Vagina (tissue), 2 donors: ENCODE measurements around the gene NDUFS8. TPM values are rescaled to one million over a fixed set of nuclear protein-coding genes. Genes with fewer than 3 reads are reported as not detected.

ENCODE experiments used
- DNase-seq, 2 donors: peaks; one replicate each; pipeline ENCODE4 v3.0.0-alpha.2; 2017; ENCODE audit errors: extremely low spot score in 2 of 2
- H3K27ac ChIP-seq: fragments of 200-600 bp; sonication (generic); one replicate; pipeline ENCODE4 v1.5.1; 2019
- H3K27me3 ChIP-seq: fragments of 200-600 bp; sonication (generic); one replicate; pipeline ENCODE4 v1.5.1; 2019
- H3K36me3 ChIP-seq, 2 donors: fragments of 200-600 bp; sonication (generic); one replicate each; pipeline ENCODE4 v1.5.1; 2017 to 2019
- H3K4me1 ChIP-seq: fragments of 200-600 bp; sonication (generic); one replicate; pipeline ENCODE4 v1.5.1; 2019
- H3K4me3 ChIP-seq, 2 donors: fragments of 200-600 bp; sonication (generic); 1 replicate in 1 of 2; 2 replicates in 1 of 2; pipeline ENCODE4 v1.5.1; 2016 to 2019
- H3K9me3 ChIP-seq: fragments of 200-600 bp; sonication (generic); one replicate; pipeline ENCODE4 v1.5.1; 2019
- POLR2A ChIP-seq, 2 donors: fragments of 450-650 bp; IDR thresholded peaks; one replicate each; pipeline ENCODE4 v1.6.1; 2017; ENCODE audit warnings: antibody characterized with exemption in 2 of 2, mild to moderate bottlenecking in 2 of 2, moderate library complexity in 2 of 2
- POLR2AphosphoS5 ChIP-seq, 2 donors: sonication (generic); formaldehyde crosslinking; IDR thresholded peaks; one replicate each; pipeline ENCODE4 v1.9.0; 2017; ENCODE audit warnings: antibody characterized with exemption in 2 of 2, mild to moderate bottlenecking in 2 of 2, low read depth in 1 of 2; ENCODE audit not compliant: insufficient read depth in 1 of 2
- intact Hi-C: fragments of 100-400 bp; cut with DNase I; formaldehyde crosslinking; loops from one replicate; pipeline ENCODE4 v1.15.1; 2023
- total RNA-seq: library from RNA; depleted of rRNA; stranded (reverse); fragments of >200 nt; gene quantifications from one replicate; pipeline ENCODE4 v1.2.3, GENCODE V29; 2016
- TF ChIP-seq, protein P1 (sequence below), 3 experiments: fragments of 450-650 bp in 2 of 3; fragments of 200-600 bp in 1 of 3; sonication (generic) in 1 of 3; IDR thresholded peaks; one replicate each; pipeline ENCODE4 v1.5.1; 2017 to 2019; ENCODE audit warnings: antibody characterized with exemption in 3 of 3, mild to moderate bottlenecking in 2 of 3, moderate library complexity in 2 of 3

Gene NDUFS8
- total RNA-seq, 1 donor from 2014 or later = 118 TPM

DNA sequence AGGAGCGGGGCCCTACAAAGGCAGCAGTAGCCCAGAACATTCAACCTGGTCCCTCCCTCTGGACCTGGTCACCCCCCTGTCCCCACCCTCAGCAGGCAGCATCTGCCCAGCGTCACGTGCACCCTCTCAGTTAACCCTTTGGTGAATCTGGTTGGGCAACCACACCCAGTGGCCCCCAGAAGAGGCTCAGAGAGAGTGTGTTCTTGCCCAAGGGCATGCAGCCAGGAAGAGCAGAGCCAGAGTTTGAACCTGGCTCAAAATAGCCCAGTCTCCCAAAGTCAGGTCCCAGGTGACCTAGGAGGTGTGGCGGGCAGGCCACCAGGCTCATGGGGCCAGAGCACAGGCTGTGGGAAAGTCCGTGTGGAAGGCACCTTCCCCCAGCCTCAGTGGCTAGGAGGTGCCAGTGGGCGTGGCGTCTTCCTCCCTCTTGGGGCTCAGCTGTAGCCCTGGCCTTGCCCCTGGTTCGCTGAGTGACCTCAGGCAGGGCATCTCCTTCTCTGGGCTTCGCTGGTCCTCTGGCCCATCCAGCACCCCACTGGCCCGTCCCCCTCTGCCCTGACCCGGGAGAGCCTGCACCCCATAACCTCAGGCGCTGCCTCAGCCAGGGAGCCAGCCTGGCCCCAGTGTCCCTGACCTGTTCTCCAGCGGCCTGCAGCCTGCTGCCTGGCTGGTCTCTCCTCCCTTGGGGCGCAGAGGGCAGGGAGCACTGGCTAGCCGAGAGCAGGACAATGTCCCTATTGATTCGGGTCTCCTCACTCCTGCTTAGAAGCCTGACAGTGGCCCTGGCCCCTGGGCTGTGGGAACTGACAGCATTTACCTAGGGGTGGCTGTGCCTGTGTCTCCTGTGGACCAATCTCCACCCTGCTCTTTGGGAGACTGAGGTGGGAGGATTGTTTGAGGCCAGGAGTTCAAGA lies 13.3 kb upstream of the NDUFS8 start:
- no peaks in the 10 kb centered on the region for H3K36me3 ChIP-seq
- H3K4me3 ChIP-seq = no peak overlapping the region
- no peak for DNase-seq
- peaks cover 44% of the 10 kb centered on the region for H3K4me1 ChIP-seq
- H3K9me3 ChIP-seq = no peaks in the 10 kb centered on the region
- TF ChIP-seq POLR2AphosphoS5 (IDR thresholded peaks at IDR 0.05; ENCODE audit: insufficient read depth in 1 of 2, low read depth in 1 of 2) = no peak
- no peak for TF ChIP-seq POLR2A (IDR thresholded peaks at IDR 0.05)
- TF ChIP-seq, protein P1, sequence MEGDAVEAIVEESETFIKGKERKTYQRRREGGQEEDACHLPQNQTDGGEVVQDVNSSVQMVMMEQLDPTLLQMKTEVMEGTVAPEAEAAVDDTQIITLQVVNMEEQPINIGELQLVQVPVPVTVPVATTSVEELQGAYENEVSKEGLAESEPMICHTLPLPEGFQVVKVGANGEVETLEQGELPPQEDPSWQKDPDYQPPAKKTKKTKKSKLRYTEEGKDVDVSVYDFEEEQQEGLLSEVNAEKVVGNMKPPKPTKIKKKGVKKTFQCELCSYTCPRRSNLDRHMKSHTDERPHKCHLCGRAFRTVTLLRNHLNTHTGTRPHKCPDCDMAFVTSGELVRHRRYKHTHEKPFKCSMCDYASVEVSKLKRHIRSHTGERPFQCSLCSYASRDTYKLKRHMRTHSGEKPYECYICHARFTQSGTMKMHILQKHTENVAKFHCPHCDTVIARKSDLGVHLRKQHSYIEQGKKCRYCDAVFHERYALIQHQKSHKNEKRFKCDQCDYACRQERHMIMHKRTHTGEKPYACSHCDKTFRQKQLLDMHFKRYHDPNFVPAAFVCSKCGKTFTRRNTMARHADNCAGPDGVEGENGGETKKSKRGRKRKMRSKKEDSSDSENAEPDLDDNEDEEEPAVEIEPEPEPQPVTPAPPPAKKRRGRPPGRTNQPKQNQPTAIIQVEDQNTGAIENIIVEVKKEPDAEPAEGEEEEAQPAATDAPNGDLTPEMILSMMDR (IDR thresholded peaks at IDR 0.05) = no peak
- intact Hi-C loops = no loop called here
- no peak overlapping the region for H3K27ac ChIP-seq
- H3K27me3 ChIP-seq = no peaks in the 10 kb centered on the region

DNA sequence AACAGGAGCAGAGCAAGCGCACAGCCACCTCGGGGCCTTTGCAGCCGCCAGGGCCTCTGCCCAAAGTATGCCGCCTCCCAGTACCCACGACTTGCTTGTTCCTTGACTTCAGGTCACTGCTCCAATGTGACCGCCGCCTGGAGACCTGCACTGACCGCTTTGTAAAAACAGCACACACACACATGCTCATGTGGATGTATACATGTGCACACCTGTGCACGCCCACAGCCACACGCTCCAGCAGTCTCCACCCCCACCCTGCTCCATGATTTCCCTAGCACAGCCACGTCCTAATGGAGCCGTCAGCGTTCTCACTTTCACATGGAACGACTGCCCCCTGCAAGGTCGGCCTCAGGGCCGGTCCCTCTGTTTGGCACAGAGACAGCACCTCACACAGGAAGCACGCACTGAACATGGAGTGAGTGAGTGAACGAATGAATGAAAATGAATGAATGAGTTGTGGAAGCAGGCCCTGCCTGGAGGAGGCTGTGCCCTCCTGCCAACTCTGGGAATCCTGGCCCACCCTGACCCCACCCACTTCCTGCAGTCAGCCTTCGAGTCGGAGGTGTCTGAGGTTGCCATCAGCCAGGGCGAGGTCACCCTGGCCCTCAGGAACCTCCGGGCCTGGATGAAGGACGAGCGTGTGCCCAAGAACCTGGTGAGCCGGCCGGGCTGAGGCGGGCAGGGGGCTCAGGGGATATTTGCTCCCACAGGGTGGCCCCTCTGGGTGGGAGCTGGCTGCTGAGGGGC lies 12.3 kb upstream of the NDUFS8 start:
- Histone ChIP-seq H3K9me3 (no peaks in the 10 kb centered on the region), H3K4me3 (no peak overlapping the region), H3K27ac (no peak overlapping the region), H3K36me3 (no peaks in the 10 kb centered on the region), H3K4me1 (peaks cover 34% of the 10 kb centered on the region), H3K27me3 (no peaks in the 10 kb centered on the region)
- no peak for DNase-seq
- intact Hi-C loops = no loop called here
- TF ChIP-seq POLR2A (IDR thresholded peaks at IDR 0.05) (no peak), POLR2AphosphoS5 (IDR thresholded peaks at IDR 0.05; ENCODE audit: insufficient read depth in 1 of 2, low read depth in 1 of 2) (no peak)
- TF ChIP-seq, protein P1 (IDR thresholded peaks at IDR 0.05) = no peak

DNA sequence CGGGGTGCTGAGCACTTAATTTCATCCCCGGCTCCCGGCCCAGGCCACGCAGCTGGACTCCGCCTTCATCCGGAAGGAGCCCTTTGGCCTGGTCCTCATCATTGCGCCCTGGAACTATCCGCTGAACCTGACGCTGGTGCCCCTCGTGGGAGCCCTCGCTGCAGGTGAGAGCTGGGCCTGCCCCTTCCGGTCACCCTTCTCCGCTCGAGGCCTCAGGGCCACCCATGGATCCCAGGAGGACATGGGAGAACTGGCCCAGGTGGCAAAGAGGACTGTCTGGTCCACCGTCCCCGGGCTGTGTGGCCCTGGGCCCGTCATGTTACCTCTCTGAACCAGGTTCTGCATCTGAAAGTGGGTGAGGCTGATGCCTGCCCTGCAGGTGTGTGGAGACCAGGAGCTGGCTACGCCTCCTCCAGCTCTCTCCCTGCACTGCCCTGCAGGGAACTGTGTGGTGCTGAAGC lies 11.7 kb upstream of the NDUFS8 start:
- TF ChIP-seq, protein P1 (IDR thresholded peaks at IDR 0.05) = no peak
- TF ChIP-seq POLR2AphosphoS5 (IDR thresholded peaks at IDR 0.05; ENCODE audit: insufficient read depth in 1 of 2, low read depth in 1 of 2) (no peak), POLR2A (IDR thresholded peaks at IDR 0.05) (no peak)
- Histone ChIP-seq H3K4me3 (no peak overlapping the region), H3K27ac (no peak overlapping the region), H3K27me3 (no peaks in the 10 kb centered on the region), H3K4me1 (peaks cover 28% of the 10 kb centered on the region), H3K36me3 (peaks cover 0 to 2% of the 10 kb centered on the region in 2 donors), H3K9me3 (no peaks in the 10 kb centered on the region)
- no peak for DNase-seq
- intact Hi-C loops = no loop called here

DNA sequence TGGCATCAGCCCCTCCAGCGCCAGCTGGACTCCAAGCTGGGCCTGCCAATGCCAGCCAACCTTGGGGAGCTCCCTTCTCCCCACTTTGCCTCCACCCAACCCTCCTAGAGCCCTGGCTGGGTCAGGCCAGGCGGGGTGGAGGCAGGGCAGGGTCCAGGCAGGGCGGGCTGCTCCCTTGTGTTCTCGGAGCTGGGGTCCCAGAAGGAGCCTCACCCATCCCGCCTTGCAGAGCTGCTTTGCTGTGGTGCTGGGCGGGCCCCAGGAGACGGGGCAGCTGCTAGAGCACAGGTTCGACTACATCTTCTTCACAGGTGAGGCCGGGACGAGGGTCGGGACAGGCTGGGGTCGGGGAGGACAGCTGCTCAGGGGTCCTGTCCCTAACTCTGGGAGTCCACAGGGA lies 11.0 kb upstream of the NDUFS8 start:
- DNase-seq = no peak
- intact Hi-C loops = no loop called here
- Histone ChIP-seq H3K27ac (no peak overlapping the region), H3K9me3 (no peaks in the 10 kb centered on the region), H3K36me3 (peaks cover 0 to 7% of the 10 kb centered on the region in 2 donors), H3K27me3 (no peaks in the 10 kb centered on the region), H3K4me1 (peaks cover 21% of the 10 kb centered on the region), H3K4me3 (no peak overlapping the region)
- no peak for TF ChIP-seq POLR2A (IDR thresholded peaks at IDR 0.05)
- TF ChIP-seq POLR2AphosphoS5 (IDR thresholded peaks at IDR 0.05; ENCODE audit: insufficient read depth in 1 of 2, low read depth in 1 of 2) = no peak
- TF ChIP-seq, protein P1 (IDR thresholded peaks at IDR 0.05) = no peak
